GM12878 (cell line): ENCODE data around the gene PRSS57. TPM values are rescaled to one million over a fixed set of nuclear protein-coding genes. Genes with fewer than 3 reads are reported as not detected.

ENCODE experiments used
- ATAC-seq: fragments of 200-7000 bp; cut with Tn5 transposase; 3 replicates; pipeline ENCODE4 v1.9.1; 2020; ENCODE audit warnings: mild to moderate bottlenecking, moderate library complexity
- BruUV-seq: library from RNA; stranded (reverse); fragments of 400-500 nt; replicated peaks from 2 replicates; lab custom pipeline; 2021; lab: Mats Ljungman, UMichigan
- CTCF ChIA-PET: fragments of 300-600 bp; sonication (Branson Sonifier 250); formaldehyde crosslinking; extraction: SDS; loops from one replicate; lab custom pipeline; 2021; ENCODE audit warnings: inconsistent platforms; lab: Yijun Ruan, JAX
- POLR2A ChIA-PET: fragments of 350-600 bp; formaldehyde crosslinking; extraction: SDS; loops from one replicate; lab custom pipeline; 2021; ENCODE audit warnings: inconsistent platforms; lab: Charles Lee
- RAD21 ChIA-PET: fragments of 300-600 bp; sonication (Branson Sonifier 250); formaldehyde crosslinking; loops from one replicate; lab custom pipeline; 2023; ENCODE audit warnings: antibody characterized with exemption; ENCODE audit not compliant: unreplicated experiment; lab: Charles Lee
- SMC1A ChIA-PET: fragments of 300-600 bp; sonication (Branson Sonifier 250); formaldehyde crosslinking; loops from one replicate; lab custom pipeline; 2023; ENCODE audit not compliant: unreplicated experiment, uncharacterized antibody; lab: Charles Lee
- DNase-seq: peaks from one replicate; pipeline ENCODE4 v3.0.0-alpha.2; 2011; ENCODE audit warnings: low read depth, low spot score
- FAIRE-seq: peaks from 3 replicates; lab custom pipeline; 2011; peaks lifted over from hg19 to GRCh38; lab: Jason Lieb, UNC
- H2AFZ ChIP-seq: 2 replicates; pipeline ENCODE4 v1.6.0; 2011; ENCODE audit warnings: low read depth, low read length, control low read depth; ENCODE audit not compliant: control insufficient read depth
- H3K27ac ChIP-seq: 2 replicates; pipeline ENCODE4 v1.5.1; 2011; ENCODE audit warnings: control low read depth; ENCODE audit not compliant: control insufficient read depth, insufficient read depth
- H3K27me3 ChIP-seq, 2 experiments: replicated peaks in 1 of 2; 2 replicates each; pipeline versions ENCODE4 v1.6.0 to v1.6.1; 2011; ENCODE audit warnings: low read length in 1 of 2; ENCODE audit not compliant: control insufficient read depth in 2 of 2, insufficient read depth in 2 of 2
- H3K36me3 ChIP-seq, 2 experiments: 2 replicates each; pipeline ENCODE4 v1.5.1; 2011; ENCODE audit warnings: low read length in 1 of 2; ENCODE audit not compliant: control insufficient read depth in 2 of 2, insufficient read depth in 2 of 2
- H3K4me1 ChIP-seq: 2 replicates; pipeline ENCODE4 v1.6.1; 2011; ENCODE audit warnings: mild to moderate bottlenecking, low read length, moderate library complexity, mixed read lengths; ENCODE audit not compliant: control insufficient read depth, insufficient read depth
- H3K4me2 ChIP-seq: 2 replicates; pipeline ENCODE4 v1.6.0; 2011; ENCODE audit warnings: control low read depth; ENCODE audit not compliant: control insufficient read depth, insufficient read depth
- H3K4me3 ChIP-seq: fragments of 200-600 bp; sonication (generic); 2 replicates; pipeline ENCODE4 v1.5.1; 2016
- H3K79me2 ChIP-seq: 2 replicates; pipeline ENCODE4 v1.6.0; 2011; ENCODE audit warnings: low read length; ENCODE audit not compliant: control insufficient read depth, insufficient read depth
- H3K9ac ChIP-seq: 2 replicates; pipeline ENCODE4 v1.8.0; 2011; ENCODE audit warnings: low read length, control low read depth, mixed read lengths; ENCODE audit not compliant: control insufficient read depth, insufficient read depth
- H3K9me3 ChIP-seq: replicated peaks from 3 replicates; pipeline ENCODE4 v1.5.1; 2011; ENCODE audit warnings: mild to moderate bottlenecking, low read length; ENCODE audit not compliant: control insufficient read depth, insufficient read depth
- H4K20me1 ChIP-seq: 2 replicates; pipeline ENCODE4 v1.6.0; 2011; ENCODE audit not compliant: control insufficient read depth, insufficient read depth
- BMI1 ChIP-seq: fragments of 450-650 bp; IDR thresholded peaks from 2 replicates; pipeline ENCODE4 v1.6.1; 2016; ENCODE audit warnings: mild to moderate bottlenecking, moderate library complexity, borderline replicate concordance
- IKZF2 ChIP-seq, 2 experiments: fragments of 450-650 bp; IDR thresholded peaks; 2 replicates each; pipeline ENCODE4 v1.6.1; 2017; ENCODE audit warnings: mild to moderate bottlenecking in 2 of 2, moderate library complexity in 2 of 2
- MYC ChIP-seq: IDR thresholded peaks from 2 replicates; pipeline ENCODE4 v1.6.1; 2011; ENCODE audit warnings: mild to moderate bottlenecking, low read length, moderate library complexity, inconsistent platforms; ENCODE audit not compliant: insufficient read depth, insufficient replicate concordance, insufficient read length, severe bottlenecking
- ZNF384 ChIP-seq: IDR thresholded peaks from 2 replicates; pipeline ENCODE4 v1.6.1; 2012; ENCODE audit warnings: low read depth, mild to moderate bottlenecking, low read length, improper control_type of control experiment, borderline replicate concordance
- ZNF687 ChIP-seq: fragments of 450-650 bp; IDR thresholded peaks from 2 replicates; pipeline ENCODE4 v1.6.1; 2017; ENCODE audit warnings: mild to moderate bottlenecking, moderate library complexity
- WGBS: methylation state at CpG from one replicate; pipeline ENCODE4 v1.1.6; 2016; ENCODE audit warnings: low lambda C conversion rate; ENCODE audit not compliant: insufficient replicate concordance, insufficient coverage; ENCODE audit errors: missing lambda C conversion rate; 5-methylcytosine and 5-hydroxymethylcytosine counted together
- in situ Hi-C: fragments of 300-500 bp; cut with MboI; formaldehyde crosslinking; loops from 9 replicates; pipeline ENCODE4 v1.14.3; 2018; ENCODE audit warnings: mixed read lengths
- intact Hi-C: fragments of 100-400 bp; cut with micrococcal nuclease; formaldehyde crosslinking; loops from one replicate; pipeline ENCODE4 v1.14.2; 2022; ENCODE audit not compliant: unreplicated experiment
- polyA plus RNA-seq, 11 experiments: library from polyadenylated mRNA; depleted of rRNA in 4 of 11; unstranded in 6 of 11; stranded (reverse) in 5 of 11; fragments of >200 nt; fragmentation: Nextera tagmentation in 4 of 11; fragmentation: Illumina TruSeq in 1 of 11; extraction: Ambion mirVana in 4 of 11; extraction: Trizol in 1 of 11; gene quantifications; 1 replicate in 1 of 11; 2 replicates in 10 of 11; pipeline versions ENCODE4 v1.2.1 to v1.2.3, GENCODE V29; 2011 to 2016; ENCODE audit warnings: inconsistent platforms in 2 of 11, missing spikeins in 2 of 11, low read depth in 1 of 11
- total RNA-seq, 4 experiments: library from RNA; depleted of rRNA in 3 of 4; stranded (reverse); fragments of >200 nt in 3 of 4; fragmentation: Illumina TruSeq in 1 of 4; extraction: Trizol in 1 of 4; gene quantifications; 2 replicates each; pipeline versions ENCODE4 v1.2.1 to v1.2.3, GENCODE V29; 2013 to 2021

Gene PRSS57
- total and polyA plus RNA-seq, 10 of the 15 experiments (the other 5 are each of a cell fraction or from before 2014, with no cell fraction given) = not detected

DNA sequence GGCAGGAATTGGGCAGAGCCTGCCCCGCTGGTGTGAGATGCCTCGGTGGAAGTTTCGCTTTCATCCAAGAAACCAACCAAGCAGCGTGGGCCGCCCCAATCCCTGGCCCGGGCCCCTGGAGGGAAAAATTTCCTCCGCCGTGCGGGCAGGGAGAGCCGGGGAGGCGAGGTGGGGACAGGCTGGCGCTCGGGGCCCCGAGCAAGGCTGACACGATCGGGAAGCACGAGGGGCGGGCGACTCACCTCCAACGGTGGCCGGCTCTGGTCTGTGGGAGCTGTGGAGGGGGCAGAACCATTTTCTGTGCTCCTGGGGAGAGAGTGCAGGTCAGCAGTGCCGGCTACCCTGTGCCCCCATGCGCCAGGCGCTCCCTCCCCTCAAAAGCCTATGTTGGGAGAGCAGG is 43.3 kb downstream of the PRSS57 start:
- DNase-seq = no peak
- H3K9me3 ChIP-seq = no peaks in the 10 kb centered on the region
- FAIRE-seq = no peak
- peaks cover 40% of the 10 kb centered on the region for H3K79me2 ChIP-seq
- H2AFZ ChIP-seq = no peak overlapping the region
- H3K27ac ChIP-seq = no peak overlapping the region
- ChIA-PET SMC1A (no interaction called here), POLR2A (no interaction called here), CTCF (no interaction called here), RAD21 (no interaction called here)
- H3K36me3 ChIP-seq = peaks cover 14 to 50% of the 10 kb centered on the region in 2 experiments
- in situ Hi-C loops = no loop called here
- TF ChIP-seq MYC = no peak
- no peak for TF ChIP-seq BMI1
- TF ChIP-seq IKZF2 (IDR thresholded peaks at IDR 0.05) = no peak
- no peak for TF ChIP-seq ZNF687
- no peak for TF ChIP-seq ZNF384
- no peaks in the 10 kb centered on the region for H3K4me1 ChIP-seq
- BruUV-seq = no TSS peak
- WGBS = 92% methylated on average over 21 of the region's 24 CpGs
- H3K4me2 ChIP-seq = no peak overlapping the region
- no peak overlapping the region for H3K4me3 ChIP-seq
- ATAC-seq = no peak
- peaks cover 8% of the 10 kb centered on the region for H4K20me1 ChIP-seq
- no peak overlapping the region for H3K9ac ChIP-seq
- no peaks in the 10 kb centered on the region for H3K27me3 ChIP-seq
- intact Hi-C loops = no loop called here
